ENCODE data around the gene LRRC53. TPM values are rescaled to one million over a fixed set of nuclear protein-coding genes. Genes with fewer than 3 reads are reported as not detected.

The LRRC53 gene
- total RNA-seq, 1 donor from 2014 or later: not detected

GRCh38 chr1:74423471-74423870 is 88.9 kb downstream of the LRRC53 start:
- no peak overlapping the region for H3K27ac Mint-ChIP-seq (ENCODE audit: unreplicated experiment)
- H3K4me3 Mint-ChIP-seq (ENCODE audit: unreplicated experiment): no peak overlapping the region
- H3K4me1 Mint-ChIP-seq (ENCODE audit: unreplicated experiment): peaks cover 5% of the 10 kb centered on the region
- TF ChIP-seq, protein P1, sequence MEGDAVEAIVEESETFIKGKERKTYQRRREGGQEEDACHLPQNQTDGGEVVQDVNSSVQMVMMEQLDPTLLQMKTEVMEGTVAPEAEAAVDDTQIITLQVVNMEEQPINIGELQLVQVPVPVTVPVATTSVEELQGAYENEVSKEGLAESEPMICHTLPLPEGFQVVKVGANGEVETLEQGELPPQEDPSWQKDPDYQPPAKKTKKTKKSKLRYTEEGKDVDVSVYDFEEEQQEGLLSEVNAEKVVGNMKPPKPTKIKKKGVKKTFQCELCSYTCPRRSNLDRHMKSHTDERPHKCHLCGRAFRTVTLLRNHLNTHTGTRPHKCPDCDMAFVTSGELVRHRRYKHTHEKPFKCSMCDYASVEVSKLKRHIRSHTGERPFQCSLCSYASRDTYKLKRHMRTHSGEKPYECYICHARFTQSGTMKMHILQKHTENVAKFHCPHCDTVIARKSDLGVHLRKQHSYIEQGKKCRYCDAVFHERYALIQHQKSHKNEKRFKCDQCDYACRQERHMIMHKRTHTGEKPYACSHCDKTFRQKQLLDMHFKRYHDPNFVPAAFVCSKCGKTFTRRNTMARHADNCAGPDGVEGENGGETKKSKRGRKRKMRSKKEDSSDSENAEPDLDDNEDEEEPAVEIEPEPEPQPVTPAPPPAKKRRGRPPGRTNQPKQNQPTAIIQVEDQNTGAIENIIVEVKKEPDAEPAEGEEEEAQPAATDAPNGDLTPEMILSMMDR (IDR thresholded peaks at IDR 0.05): no peak
- H3K36me3 Mint-ChIP-seq (ENCODE audit: unreplicated experiment): no peaks in the 10 kb centered on the region
- DNase-seq (ENCODE audit: extremely low spot score, unreplicated experiment): no peak
- H3K9me3 Mint-ChIP-seq (ENCODE audit: unreplicated experiment): no peaks in the 10 kb centered on the region
- H3K27me3 Mint-ChIP-seq (ENCODE audit: unreplicated experiment): peaks cover 4% of the 10 kb centered on the region

GRCh38 chr1:74422421-74423292 is 89.8 kb downstream of the LRRC53 start:
- Mint-ChIP-seq H3K9me3 (ENCODE audit: unreplicated experiment) (no peaks in the 10 kb centered on the region), H3K27me3 (ENCODE audit: unreplicated experiment) (peaks cover 4% of the 10 kb centered on the region), H3K4me3 (ENCODE audit: unreplicated experiment) (no peak overlapping the region), H3K27ac (ENCODE audit: unreplicated experiment) (no peak overlapping the region), H3K36me3 (ENCODE audit: unreplicated experiment) (no peaks in the 10 kb centered on the region), H3K4me1 (ENCODE audit: unreplicated experiment) (peaks cover 5% of the 10 kb centered on the region)
- TF ChIP-seq, protein P1 (IDR thresholded peaks at IDR 0.05): no peak
- no peak for DNase-seq (ENCODE audit: extremely low spot score, unreplicated experiment)

DNA sequence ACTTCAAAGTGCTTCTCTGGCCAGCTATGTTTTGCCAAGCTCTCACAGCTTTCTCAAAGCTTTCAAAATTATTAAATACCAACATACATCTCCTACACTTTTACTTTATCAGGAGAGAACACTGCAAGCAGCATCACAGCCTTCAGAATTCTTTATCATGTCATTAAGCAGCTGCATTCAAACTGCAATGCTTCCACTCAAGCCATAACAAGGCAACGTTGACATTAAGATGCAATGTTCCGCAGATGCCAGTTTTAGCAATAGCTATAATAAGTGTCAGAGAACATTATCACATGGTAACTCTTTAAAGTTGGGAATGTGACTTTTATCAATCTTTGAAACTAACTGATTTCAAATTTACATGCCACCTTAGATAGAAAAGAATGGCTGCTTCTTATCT is 91.9 kb downstream of the LRRC53 start:
- H3K4me1 Mint-ChIP-seq (ENCODE audit: unreplicated experiment): no peaks in the 10 kb centered on the region
- H3K27ac Mint-ChIP-seq (ENCODE audit: unreplicated experiment): no peak overlapping the region
- H3K9me3 Mint-ChIP-seq (ENCODE audit: unreplicated experiment): no peaks in the 10 kb centered on the region
- H3K36me3 Mint-ChIP-seq (ENCODE audit: unreplicated experiment): no peaks in the 10 kb centered on the region
- DNase-seq (ENCODE audit: extremely low spot score, unreplicated experiment): no peak
- H3K27me3 Mint-ChIP-seq (ENCODE audit: unreplicated experiment): peaks cover 4% of the 10 kb centered on the region
- TF ChIP-seq, protein P1 (IDR thresholded peaks at IDR 0.05): no peak
- no peak overlapping the region for H3K4me3 Mint-ChIP-seq (ENCODE audit: unreplicated experiment)

Other genes with a start within 250 kb of the LRRC53 start
- gene ERICH3, start 161.2 kb upstream of the LRRC53 start, total RNA-seq: not detected in 2 replicates
- gene CRYZ, start 220.4 kb upstream of the LRRC53 start, total RNA-seq: 5.4 and 7.1 TPM in 2 replicates
- 5.6 and 7.8 TPM in 2 replicates for gene TYW3, start 220.5 kb upstream of the LRRC53 start, total RNA-seq

All from osteocyte (in vitro differentiated cells).